Measurements from ENCODE around the gene LYPD8.

- TF ChIP-seq, protein P1, sequence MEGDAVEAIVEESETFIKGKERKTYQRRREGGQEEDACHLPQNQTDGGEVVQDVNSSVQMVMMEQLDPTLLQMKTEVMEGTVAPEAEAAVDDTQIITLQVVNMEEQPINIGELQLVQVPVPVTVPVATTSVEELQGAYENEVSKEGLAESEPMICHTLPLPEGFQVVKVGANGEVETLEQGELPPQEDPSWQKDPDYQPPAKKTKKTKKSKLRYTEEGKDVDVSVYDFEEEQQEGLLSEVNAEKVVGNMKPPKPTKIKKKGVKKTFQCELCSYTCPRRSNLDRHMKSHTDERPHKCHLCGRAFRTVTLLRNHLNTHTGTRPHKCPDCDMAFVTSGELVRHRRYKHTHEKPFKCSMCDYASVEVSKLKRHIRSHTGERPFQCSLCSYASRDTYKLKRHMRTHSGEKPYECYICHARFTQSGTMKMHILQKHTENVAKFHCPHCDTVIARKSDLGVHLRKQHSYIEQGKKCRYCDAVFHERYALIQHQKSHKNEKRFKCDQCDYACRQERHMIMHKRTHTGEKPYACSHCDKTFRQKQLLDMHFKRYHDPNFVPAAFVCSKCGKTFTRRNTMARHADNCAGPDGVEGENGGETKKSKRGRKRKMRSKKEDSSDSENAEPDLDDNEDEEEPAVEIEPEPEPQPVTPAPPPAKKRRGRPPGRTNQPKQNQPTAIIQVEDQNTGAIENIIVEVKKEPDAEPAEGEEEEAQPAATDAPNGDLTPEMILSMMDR (IDR thresholded peaks at IDR 0.05; ENCODE audit: extremely low read depth in 1 of 2, insufficient read depth in 1 of 2, low read depth in 1 of 2, low read length in 2 of 2), result no peak
- TF ChIP-seq POLR2A (IDR thresholded peaks at IDR 0.05; ENCODE audit: low read depth, low read length) (no peak), EZH2 (IDR thresholded peaks at IDR 0.05; ENCODE audit: borderline replicate concordance, low read depth, low read length, severe bottlenecking) (no peak), POLR2AphosphoS5 (IDR thresholded peaks at IDR 0.05; ENCODE audit: insufficient read depth, low read depth, low read length) (no peak), MAX (IDR thresholded peaks at IDR 0.05; ENCODE audit: insufficient read depth, insufficient read length) (no peak), MYC (IDR thresholded peaks at IDR 0.05; ENCODE audit: low read depth, low read length) (no peak), GATA2 (IDR thresholded peaks at IDR 0.05; ENCODE audit: insufficient read depth, insufficient read length, low read depth, low read length) (no peak), JUN (IDR thresholded peaks at IDR 0.05; ENCODE audit: borderline replicate concordance, insufficient read depth, insufficient read length, low read depth) (no peak), FOS (IDR thresholded peaks at IDR 0.05; ENCODE audit: borderline replicate concordance, insufficient read depth, low read length) (no peak)
Observed at GRCh38 chr1:248702714-248703113, 52.8 kb downstream of the LYPD8 start, which contains the start of gene OR14I1.

All from endothelial cell of umbilical vein (primary cell).